ENCODE results near the gene PSMA6. TPM values are rescaled to one million over a fixed set of nuclear protein-coding genes. Genes with fewer than 3 reads are reported as not detected.

PSMA6 gene
- total and polyA plus RNA-seq, 2 experiments from 2014 or later, result 216 to 296 TPM

- TF ChIP-seq, protein P1, sequence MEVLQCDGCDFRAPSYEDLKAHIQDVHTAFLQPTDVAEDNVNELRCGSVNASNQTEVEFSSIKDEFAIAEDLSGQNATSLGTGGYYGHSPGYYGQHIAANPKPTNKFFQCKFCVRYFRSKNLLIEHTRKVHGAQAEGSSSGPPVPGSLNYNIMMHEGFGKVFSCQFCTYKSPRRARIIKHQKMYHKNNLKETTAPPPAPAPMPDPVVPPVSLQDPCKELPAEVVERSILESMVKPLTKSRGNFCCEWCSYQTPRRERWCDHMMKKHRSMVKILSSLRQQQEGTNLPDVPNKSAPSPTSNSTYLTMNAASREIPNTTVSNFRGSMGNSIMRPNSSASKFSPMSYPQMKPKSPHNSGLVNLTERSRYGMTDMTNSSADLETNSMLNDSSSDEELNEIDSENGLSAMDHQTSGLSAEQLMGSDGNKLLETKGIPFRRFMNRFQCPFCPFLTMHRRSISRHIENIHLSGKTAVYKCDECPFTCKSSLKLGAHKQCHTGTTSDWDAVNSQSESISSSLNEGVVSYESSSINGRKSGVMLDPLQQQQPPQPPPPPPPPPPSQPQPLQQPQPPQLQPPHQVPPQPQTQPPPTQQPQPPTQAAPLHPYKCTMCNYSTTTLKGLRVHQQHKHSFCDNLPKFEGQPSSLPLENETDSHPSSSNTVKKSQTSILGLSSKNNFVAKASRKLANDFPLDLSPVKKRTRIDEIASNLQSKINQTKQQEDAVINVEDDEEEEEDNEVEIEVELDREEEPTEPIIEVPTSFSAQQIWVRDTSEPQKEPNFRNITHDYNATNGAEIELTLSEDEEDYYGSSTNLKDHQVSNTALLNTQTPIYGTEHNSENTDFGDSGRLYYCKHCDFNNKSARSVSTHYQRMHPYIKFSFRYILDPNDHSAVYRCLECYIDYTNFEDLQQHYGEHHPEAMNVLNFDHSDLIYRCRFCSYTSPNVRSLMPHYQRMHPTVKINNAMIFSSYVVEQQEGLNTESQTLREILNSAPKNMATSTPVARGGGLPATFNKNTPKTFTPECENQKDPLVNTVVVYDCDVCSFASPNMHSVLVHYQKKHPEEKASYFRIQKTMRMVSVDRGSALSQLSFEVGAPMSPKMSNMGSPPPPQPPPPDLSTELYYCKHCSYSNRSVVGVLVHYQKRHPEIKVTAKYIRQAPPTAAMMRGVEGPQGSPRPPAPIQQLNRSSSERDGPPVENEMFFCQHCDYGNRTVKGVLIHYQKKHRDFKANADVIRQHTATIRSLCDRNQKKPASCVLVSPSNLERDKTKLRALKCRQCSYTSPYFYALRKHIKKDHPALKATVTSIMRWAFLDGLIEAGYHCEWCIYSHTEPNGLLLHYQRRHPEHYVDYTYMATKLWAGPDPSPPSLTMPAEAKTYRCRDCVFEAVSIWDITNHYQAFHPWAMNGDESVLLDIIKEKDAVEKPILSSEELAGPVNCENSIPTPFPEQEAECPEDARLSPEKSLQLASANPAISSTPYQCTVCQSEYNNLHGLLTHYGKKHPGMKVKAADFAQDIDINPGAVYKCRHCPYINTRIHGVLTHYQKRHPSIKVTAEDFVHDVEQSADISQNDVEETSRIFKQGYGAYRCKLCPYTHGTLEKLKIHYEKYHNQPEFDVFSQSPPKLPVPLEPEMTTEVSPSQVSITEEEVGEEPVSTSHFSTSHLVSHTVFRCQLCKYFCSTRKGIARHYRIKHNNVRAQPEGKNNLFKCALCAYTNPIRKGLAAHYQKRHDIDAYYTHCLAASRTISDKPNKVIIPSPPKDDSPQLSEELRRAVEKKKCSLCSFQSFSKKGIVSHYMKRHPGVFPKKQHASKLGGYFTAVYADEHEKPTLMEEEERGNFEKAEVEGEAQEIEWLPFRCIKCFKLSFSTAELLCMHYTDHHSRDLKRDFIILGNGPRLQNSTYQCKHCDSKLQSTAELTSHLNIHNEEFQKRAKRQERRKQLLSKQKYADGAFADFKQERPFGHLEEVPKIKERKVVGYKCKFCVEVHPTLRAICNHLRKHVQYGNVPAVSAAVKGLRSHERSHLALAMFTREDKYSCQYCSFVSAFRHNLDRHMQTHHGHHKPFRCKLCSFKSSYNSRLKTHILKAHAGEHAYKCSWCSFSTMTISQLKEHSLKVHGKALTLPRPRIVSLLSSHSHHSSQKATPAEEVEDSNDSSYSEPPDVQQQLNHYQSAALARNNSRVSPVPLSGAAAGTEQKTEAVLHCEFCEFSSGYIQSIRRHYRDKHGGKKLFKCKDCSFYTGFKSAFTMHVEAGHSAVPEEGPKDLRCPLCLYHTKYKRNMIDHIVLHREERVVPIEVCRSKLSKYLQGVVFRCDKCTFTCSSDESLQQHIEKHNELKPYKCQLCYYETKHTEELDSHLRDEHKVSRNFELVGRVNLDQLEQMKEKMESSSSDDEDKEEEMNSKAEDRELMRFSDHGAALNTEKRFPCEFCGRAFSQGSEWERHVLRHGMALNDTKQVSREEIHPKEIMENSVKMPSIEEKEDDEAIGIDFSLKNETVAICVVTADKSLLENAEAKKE (CRISPR knock-in tag; IDR thresholded peaks at IDR 0.05), result no peak
- TF ChIP-seq EZH2 (IDR thresholded peaks at IDR 0.05; ENCODE audit: low read depth, unreplicated experiment) (no peak), POLR2AphosphoS5 (IDR thresholded peaks at IDR 0.05; ENCODE audit: low read depth) (no peak), STAT1 (IDR thresholded peaks at IDR 0.05; ENCODE audit: unreplicated experiment) (no peak)
- TF ChIP-seq, protein P2, sequence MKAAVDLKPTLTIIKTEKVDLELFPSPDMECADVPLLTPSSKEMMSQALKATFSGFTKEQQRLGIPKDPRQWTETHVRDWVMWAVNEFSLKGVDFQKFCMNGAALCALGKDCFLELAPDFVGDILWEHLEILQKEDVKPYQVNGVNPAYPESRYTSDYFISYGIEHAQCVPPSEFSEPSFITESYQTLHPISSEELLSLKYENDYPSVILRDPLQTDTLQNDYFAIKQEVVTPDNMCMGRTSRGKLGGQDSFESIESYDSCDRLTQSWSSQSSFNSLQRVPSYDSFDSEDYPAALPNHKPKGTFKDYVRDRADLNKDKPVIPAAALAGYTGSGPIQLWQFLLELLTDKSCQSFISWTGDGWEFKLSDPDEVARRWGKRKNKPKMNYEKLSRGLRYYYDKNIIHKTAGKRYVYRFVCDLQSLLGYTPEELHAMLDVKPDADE (IDR thresholded peaks at IDR 0.05), result no peak
Measured at GRCh38 chr14:35340616-35341453, 48.7 kb downstream of the PSMA6 start (continued).

DNA sequence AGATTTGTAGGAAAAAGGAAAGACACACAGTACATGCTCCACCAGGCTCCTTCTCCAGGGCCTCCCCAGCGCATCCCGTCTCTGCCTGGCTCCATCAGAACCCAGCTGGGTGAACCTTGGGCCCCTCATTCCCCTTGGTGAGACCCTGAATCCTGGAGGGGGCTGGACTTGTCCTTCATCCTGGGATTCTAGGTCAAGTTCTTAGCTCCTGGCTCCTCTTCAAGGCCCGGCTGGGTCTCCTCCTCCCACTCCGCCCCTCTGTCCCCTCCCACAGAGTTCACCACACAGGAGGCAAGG is 49.2 kb downstream of the PSMA6 start:
- no peaks in the 10 kb centered on the region for H3K79me2 ChIP-seq (replicated peaks; ENCODE audit: insufficient read depth)
- no peak overlapping the region for H3K4me3 Mint-ChIP-seq
- H3K9me2 ChIP-seq (ENCODE audit: insufficient read depth), result no peaks in the 10 kb centered on the region
- H3K27me3 ChIP-seq (ENCODE audit: insufficient read depth), result no peaks in the 10 kb centered on the region
- no peak; the same call in 2 of the 3 replicates for ATAC-seq
- H2AFZ ChIP-seq, result peak overlapping the region; percentile 87
- no peaks in the 10 kb centered on the region for H3K36me3 Mint-ChIP-seq (ENCODE audit: low read depth)
- no peak overlapping the region for H3K27ac ChIP-seq (ENCODE audit: low read depth)
- peaks cover 9% of the 10 kb centered on the region; the same call in 1 of the 2 replicates for H3K4me1 ChIP-seq (ENCODE audit: insufficient read depth)
- H3K4me2 ChIP-seq, result no peak overlapping the region
- H3K27me3 Mint-ChIP-seq (ENCODE audit: insufficient read depth, low read depth, poor library complexity), result peaks cover 4% of the 10 kb centered on the region
- H4K20me1 ChIP-seq (replicated peaks; ENCODE audit: insufficient read depth), result no peaks in the 10 kb centered on the region
- no peaks in the 10 kb centered on the region for H3K36me3 ChIP-seq (ENCODE audit: insufficient read depth)
- peak; percentile 50 for DNase-seq (ENCODE audit: low spot score)
- peaks cover 17% of the 10 kb centered on the region for H3K4me1 Mint-ChIP-seq
- H3K4me3 ChIP-seq, result no peak overlapping the region
- H3K9me3 Mint-ChIP-seq, result no peaks in the 10 kb centered on the region
- H3K27ac Mint-ChIP-seq, result no peak overlapping the region; the same call in 1 of the 2 replicates
- H3F3A ChIP-seq (replicated peaks; ENCODE audit: low read depth), result no peaks in the 10 kb centered on the region
- TF ChIP-seq EZH2 (IDR thresholded peaks at IDR 0.05; ENCODE audit: low read depth, unreplicated experiment) (no peak), EZH2phosphoT487 (IDR thresholded peaks at IDR 0.05; ENCODE audit: unreplicated experiment) (no peak), REST (IDR thresholded peaks at IDR 0.05; ENCODE audit: unreplicated experiment) (no peak), STAT1 (IDR thresholded peaks at IDR 0.05; ENCODE audit: unreplicated experiment) (no peak), JUNB (IDR thresholded peaks at IDR 0.05; ENCODE audit: unreplicated experiment) (no peak), ZNF114 (CRISPR knock-in tag; IDR thresholded peaks at IDR 0.05) (no peak), CREB1 (CRISPR knock-in tag; IDR thresholded peaks at IDR 0.05; ENCODE audit: low read depth) (no peak), NANOG (IDR thresholded peaks at IDR 0.05; ENCODE audit: borderline replicate concordance) (no peak), POLR2AphosphoS5 (IDR thresholded peaks at IDR 0.05; ENCODE audit: low read depth) (no peak)
- TF ChIP-seq, protein P2 (IDR thresholded peaks at IDR 0.05), result no peak

Measured in GM23338 (cell line).